WTC11 (cell line): ENCODE results near the gene PPM1N. TPM values are rescaled to one million over a fixed set of nuclear protein-coding genes. Genes with fewer than 3 reads are reported as not detected.
A peak's percentile ranks its signal among the peaks of the same experiment; 100 is the strongest.

Experiments used
- AFF4 ChIP-seq: sonication (generic); formaldehyde crosslinking; IDR thresholded peaks from 2 replicates; pipeline ENCODE4 v1.8.1; 2023; ENCODE audit warnings: mild to moderate bottlenecking, missing genetic modification reagents, borderline replicate concordance
- ATF1 ChIP-seq: sonication (generic); formaldehyde crosslinking; IDR thresholded peaks from 2 replicates; pipeline ENCODE4 v1.8.1; 2023; ENCODE audit warnings: mild to moderate bottlenecking, moderate library complexity, missing genetic modification reagents
- ATF6 ChIP-seq: sonication (generic); formaldehyde crosslinking; IDR thresholded peaks from 2 replicates; pipeline ENCODE4 v1.8.1; 2023; ENCODE audit warnings: mild to moderate bottlenecking, missing genetic modification reagents
- CBFB ChIP-seq: sonication (generic); formaldehyde crosslinking; IDR thresholded peaks from 2 replicates; pipeline ENCODE4 v1.8.1; 2022; ENCODE audit warnings: mild to moderate bottlenecking, low read depth, missing genetic modification reagents
- CDX4 ChIP-seq: fragments of 250-450 bp; sonication (Bioruptor Pico); IDR thresholded peaks from 2 replicates; pipeline ENCODE4 v1.9.0; 2021; ENCODE audit warnings: moderate library complexity, mild to moderate bottlenecking, inconsistent platforms, borderline replicate concordance
- CTCF ChIP-seq: fragments of 200-600 bp; IDR thresholded peaks from 2 replicates; pipeline ENCODE4 v1.8.0; 2022; ENCODE audit warnings: antibody characterized with exemption
- E2F5 ChIP-seq: sonication (generic); formaldehyde crosslinking; IDR thresholded peaks from 2 replicates; pipeline ENCODE4 v1.8.1; 2022; ENCODE audit warnings: mild to moderate bottlenecking, moderate library complexity, missing genetic modification reagents
- ERG ChIP-seq: fragments of 250-450 bp; sonication (Bioruptor Pico); IDR thresholded peaks from 2 replicates; pipeline ENCODE4 v1.8.0; 2021; ENCODE audit warnings: mild to moderate bottlenecking
- FOXJ3 ChIP-seq: sonication (generic); formaldehyde crosslinking; IDR thresholded peaks from 2 replicates; pipeline ENCODE4 v1.9.0; 2021; ENCODE audit warnings: missing genetic modification reagents, mild to moderate bottlenecking, borderline replicate concordance
- HMGA2 ChIP-seq: fragments of 250-450 bp; sonication (Bioruptor Pico); IDR thresholded peaks from 2 replicates; pipeline ENCODE4 v1.4.0; 2021; ENCODE audit warnings: mild to moderate bottlenecking, moderate library complexity
- KAT7 ChIP-seq: sonication (generic); formaldehyde crosslinking; IDR thresholded peaks from 2 replicates; pipeline ENCODE4 v1.8.1; 2023; ENCODE audit warnings: missing genetic modification reagents, mild to moderate bottlenecking, borderline replicate concordance
- MAX ChIP-seq: sonication (generic); formaldehyde crosslinking; IDR thresholded peaks from 2 replicates; pipeline ENCODE4 v1.8.0; 2022; ENCODE audit warnings: mild to moderate bottlenecking, missing genetic modification reagents
- NFATC4 ChIP-seq: fragments of 250-450 bp; sonication (Bioruptor Pico); IDR thresholded peaks from 2 replicates; pipeline ENCODE4 v1.9.0; 2021; ENCODE audit warnings: mild to moderate bottlenecking
- NFYB ChIP-seq: sonication (generic); formaldehyde crosslinking; conservative IDR thresholded peaks from 2 replicates; pipeline ENCODE4 v1.8.0; 2022; ENCODE audit warnings: low read depth, missing genetic modification reagents
- NR2C2 ChIP-seq: sonication (generic); formaldehyde crosslinking; IDR thresholded peaks from 2 replicates; pipeline ENCODE4 v1.8.0; 2022; ENCODE audit warnings: mild to moderate bottlenecking, missing genetic modification reagents
- PRRX2 ChIP-seq: fragments of 250-450 bp; sonication (Bioruptor Pico); IDR thresholded peaks from 2 replicates; pipeline ENCODE4 v1.8.0; 2021; ENCODE audit warnings: mild to moderate bottlenecking
- SMAD4 ChIP-seq: sonication (generic); formaldehyde crosslinking; IDR thresholded peaks from 2 replicates; pipeline ENCODE4 v1.8.0; 2022; ENCODE audit warnings: mild to moderate bottlenecking, missing genetic modification reagents
- SOX15 ChIP-seq: fragments of 250-450 bp; sonication (Bioruptor Pico); IDR thresholded peaks from 2 replicates; pipeline ENCODE4 v1.9.0; 2021; ENCODE audit warnings: mild to moderate bottlenecking
- SP1 ChIP-seq: sonication (generic); formaldehyde crosslinking; conservative IDR thresholded peaks from 2 replicates; pipeline ENCODE4 v1.8.1; 2022; ENCODE audit warnings: missing genetic modification reagents
- STAT6 ChIP-seq: sonication (generic); formaldehyde crosslinking; conservative IDR thresholded peaks from 2 replicates; pipeline ENCODE4 v1.8.1; 2023; ENCODE audit warnings: mild to moderate bottlenecking, low read depth, missing genetic modification reagents, moderate library complexity
- USF1 ChIP-seq: sonication (generic); formaldehyde crosslinking; IDR thresholded peaks from 2 replicates; pipeline ENCODE4 v1.8.0; 2022; ENCODE audit warnings: mild to moderate bottlenecking, missing genetic modification reagents
- USF2 ChIP-seq: sonication (generic); formaldehyde crosslinking; IDR thresholded peaks from 2 replicates; pipeline ENCODE4 v1.8.1; 2023; ENCODE audit warnings: mild to moderate bottlenecking, missing genetic modification reagents, moderate library complexity
- ZBTB21 ChIP-seq: sonication (generic); formaldehyde crosslinking; IDR thresholded peaks from 2 replicates; pipeline ENCODE4 v1.8.1; 2023; ENCODE audit warnings: mild to moderate bottlenecking, missing genetic modification reagents, borderline replicate concordance
- ZNF138 ChIP-seq: sonication (generic); formaldehyde crosslinking; conservative IDR thresholded peaks from 2 replicates; pipeline ENCODE4 v1.8.1; 2022; ENCODE audit warnings: mild to moderate bottlenecking, moderate library complexity, missing genetic modification reagents
- total RNA-seq: library from RNA; stranded (reverse); gene quantifications from 3 replicates; pipeline ENCODE4 v1.2.3, GENCODE V29; 2021

Gene PPM1N
- total RNA-seq, 1 experiment from 2014 or later = 10.3 TPM

GRCh38 chr19:45496349-45496953, 1.8 kb upstream of the PPM1N start (continued):
- no peak for TF ChIP-seq AFF4 (CRISPR knock-in tag)
- TF ChIP-seq HMGA2 (CRISPR knock-in tag) = no peak
- peak; percentile 27; the same call in 1 of the 2 replicates for TF ChIP-seq NFYB
- TF ChIP-seq USF1 = peak; percentile 68; the same call in 1 of the 2 replicates
- TF ChIP-seq ZBTB21 (CRISPR knock-in tag) = peak; percentile 47; the same call in 1 of the 2 replicates
- TF ChIP-seq ATF6 (CRISPR knock-in tag) = no peak
- no peak for TF ChIP-seq CTCF
- peak; percentile 66; the same call in 1 of the 2 replicates for TF ChIP-seq MAX (CRISPR knock-in tag)
- TF ChIP-seq ZNF138 (CRISPR knock-in tag) = no peak
- peak; percentile 79; the same call in 1 of the 2 replicates for TF ChIP-seq E2F5 (CRISPR knock-in tag)
- peak; percentile 60 for TF ChIP-seq SP1 (CRISPR knock-in tag)
- TF ChIP-seq CBFB (CRISPR knock-in tag) = peak; percentile 50; the same call in 1 of the 2 replicates
- TF ChIP-seq NR2C2 (CRISPR knock-in tag) = peak; percentile 67; the same call in 1 of the 2 replicates
- TF ChIP-seq ERG (CRISPR knock-in tag) = no peak
- TF ChIP-seq ATF1 = no peak
- peak; percentile 84; the same call in 1 of the 2 replicates for TF ChIP-seq KAT7 (CRISPR knock-in tag)
- no peak for TF ChIP-seq STAT6 (CRISPR knock-in tag)
- peak; percentile 91 for TF ChIP-seq SMAD4 (CRISPR knock-in tag)
- TF ChIP-seq PRRX2 = no peak
- TF ChIP-seq SOX15 (CRISPR knock-in tag) = no peak
- no peak for TF ChIP-seq CDX4 (CRISPR knock-in tag)
- TF ChIP-seq NFATC4 = no peak
- TF ChIP-seq USF2 (CRISPR knock-in tag) = no peak
- TF ChIP-seq FOXJ3 (CRISPR knock-in tag) = no peak
